Ishikawa (cell line): ENCODE results near the gene AGO4.

Experiments
- CEBPB ChIP-seq: IDR thresholded peaks from 2 replicates; pipeline ENCODE4 v1.6.1; 2012
- CREB1 ChIP-seq: IDR thresholded peaks from 2 replicates; pipeline ENCODE4 v1.6.1; 2012; ENCODE audit warnings: low read depth
- EGR1 ChIP-seq: IDR thresholded peaks from 2 replicates; pipeline ENCODE4 v1.6.1; 2012
- EP300 ChIP-seq: IDR thresholded peaks from 2 replicates; pipeline ENCODE4 v1.6.1; 2012; ENCODE audit warnings: borderline replicate concordance
- FOXM1 ChIP-seq: IDR thresholded peaks from 2 replicates; pipeline ENCODE4 v1.6.1; 2012; ENCODE audit warnings: low read depth, borderline replicate concordance
- MAX ChIP-seq: IDR thresholded peaks from 2 replicates; pipeline ENCODE4 v1.6.1; 2012
- NFIC ChIP-seq: IDR thresholded peaks from 2 replicates; pipeline ENCODE4 v1.6.1; 2012
- RAD21 ChIP-seq: IDR thresholded peaks from 2 replicates; pipeline ENCODE4 v1.6.1; 2012; ENCODE audit warnings: low read depth
- REST ChIP-seq: IDR thresholded peaks from 2 replicates; pipeline ENCODE4 v1.6.1; 2012; ENCODE audit warnings: low read depth, mild to moderate bottlenecking
- TAF1 ChIP-seq: IDR thresholded peaks from 2 replicates; pipeline ENCODE4 v1.6.1; 2012; ENCODE audit warnings: low read depth, mild to moderate bottlenecking
- TCF12 ChIP-seq: IDR thresholded peaks from 2 replicates; pipeline ENCODE4 v1.6.1; 2012; ENCODE audit warnings: low read depth
- TEAD4 ChIP-seq: IDR thresholded peaks from 2 replicates; pipeline ENCODE4 v1.6.1; 2012
- YY1 ChIP-seq: IDR thresholded peaks from 2 replicates; pipeline ENCODE4 v1.6.1; 2012; ENCODE audit warnings: low read depth
- ZBTB7A ChIP-seq: IDR thresholded peaks from 2 replicates; pipeline ENCODE4 v1.6.1; 2012; ENCODE audit warnings: low read depth
- TF ChIP-seq, protein P1 (sequence below): IDR thresholded peaks from 2 replicates; pipeline ENCODE4 v1.6.1; 2012

AGO4 gene

GRCh38 chr1:35795295-35795694 lies 12.5 kb upstream of the AGO4 start:
- no peak for TF ChIP-seq CEBPB
- TF ChIP-seq, protein P1, sequence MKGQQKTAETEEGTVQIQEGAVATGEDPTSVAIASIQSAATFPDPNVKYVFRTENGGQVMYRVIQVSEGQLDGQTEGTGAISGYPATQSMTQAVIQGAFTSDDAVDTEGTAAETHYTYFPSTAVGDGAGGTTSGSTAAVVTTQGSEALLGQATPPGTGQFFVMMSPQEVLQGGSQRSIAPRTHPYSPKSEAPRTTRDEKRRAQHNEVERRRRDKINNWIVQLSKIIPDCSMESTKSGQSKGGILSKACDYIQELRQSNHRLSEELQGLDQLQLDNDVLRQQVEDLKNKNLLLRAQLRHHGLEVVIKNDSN, result no peak

- TF ChIP-seq FOXM1 (no peak), REST (no peak), TEAD4 (no peak), ZBTB7A (no peak), NFIC (no peak), EP300 (no peak), CEBPB (no peak), EGR1 (no peak)
- TF ChIP-seq, protein P1, result no peak
Observed at GRCh38 chr1:35797380-35797779, 10.4 kb upstream of the AGO4 start.

DNA sequence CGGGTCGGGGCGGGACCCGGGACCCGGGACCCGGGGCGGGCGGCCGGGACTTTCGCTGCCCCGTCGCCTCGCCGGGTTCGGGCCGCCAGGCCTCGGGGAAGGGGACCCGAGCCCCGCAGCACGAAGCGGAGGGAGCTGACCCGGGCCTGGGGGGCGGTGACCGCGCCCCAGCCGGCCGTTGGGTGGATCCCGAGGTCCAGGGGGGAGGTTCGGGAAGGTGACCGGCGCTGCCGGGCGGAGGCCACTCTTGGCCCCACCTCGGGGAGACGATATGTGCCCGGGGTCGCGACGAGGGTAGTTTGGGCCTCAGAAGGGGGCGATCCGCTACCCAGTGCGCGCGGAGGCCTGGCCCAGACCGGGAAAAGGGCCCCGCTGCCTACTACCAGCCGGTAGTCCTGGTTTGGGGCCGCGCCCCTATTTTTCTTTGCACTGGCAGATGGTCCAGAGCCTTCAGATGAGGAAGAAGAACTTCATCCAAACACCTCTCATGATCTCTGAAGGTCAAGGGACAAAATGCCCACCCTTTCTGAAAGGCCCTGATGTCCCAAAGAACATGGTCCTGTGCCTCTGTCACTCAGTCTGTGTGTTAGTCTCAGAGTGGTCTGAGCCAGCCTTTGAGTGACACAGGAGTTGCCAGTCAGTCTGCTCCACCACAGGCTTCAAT lies 766 bp downstream of the AGO4 start:
- TF ChIP-seq TAF1 (no peak), YY1 (no peak), EGR1 (no peak), FOXM1 (no peak), TEAD4 (no peak), MAX (no peak), ZBTB7A (no peak; the same call in 1 of the 2 replicates)
- TF ChIP-seq, protein P1, result no peak

- no peak for TF ChIP-seq REST
- no peak for TF ChIP-seq YY1
- TF ChIP-seq CEBPB, result no peak
- TF ChIP-seq CREB1, result no peak
- TF ChIP-seq TEAD4, result no peak
- TF ChIP-seq TAF1, result no peak
- no peak for TF ChIP-seq EP300
- TF ChIP-seq, protein P1, result no peak
- TF ChIP-seq MAX, result no peak
- TF ChIP-seq FOXM1, result no peak
- TF ChIP-seq EGR1, result no peak
Observed at GRCh38 chr1:35809114-35810095, 1.6 kb downstream of the AGO4 start.

GRCh38 chr1:35810096-35810881 lies 2.5 kb downstream of the AGO4 start:
- TF ChIP-seq EP300, result no peak
- TF ChIP-seq TAF1, result no peak
- no peak for TF ChIP-seq TEAD4
- TF ChIP-seq REST, result no peak
- no peak for TF ChIP-seq ZBTB7A
- no peak for TF ChIP-seq YY1
- TF ChIP-seq FOXM1, result no peak
- TF ChIP-seq, protein P1, result no peak
- no peak for TF ChIP-seq NFIC
- no peak for TF ChIP-seq CREB1
- no peak for TF ChIP-seq RAD21
- no peak for TF ChIP-seq TCF12
- no peak for TF ChIP-seq CEBPB
- TF ChIP-seq MAX, result no peak
- TF ChIP-seq EGR1, result no peak
